Activated T-helper 1 cell treated with anti-CD3 and anti-CD28 coated beads, Interleukin-2, amount 50 U/mL, for 16 hours (primary cell): ENCODE measurements around the gene CDK1.

Experiments used
- DNase-seq, 2 donors: peaks; one replicate each; pipeline ENCODE4 v3.0.0-alpha.2; 2020; ENCODE audit warnings: low read depth in 1 of 2, low spot score in 1 of 2

CDK1 gene

DNA sequence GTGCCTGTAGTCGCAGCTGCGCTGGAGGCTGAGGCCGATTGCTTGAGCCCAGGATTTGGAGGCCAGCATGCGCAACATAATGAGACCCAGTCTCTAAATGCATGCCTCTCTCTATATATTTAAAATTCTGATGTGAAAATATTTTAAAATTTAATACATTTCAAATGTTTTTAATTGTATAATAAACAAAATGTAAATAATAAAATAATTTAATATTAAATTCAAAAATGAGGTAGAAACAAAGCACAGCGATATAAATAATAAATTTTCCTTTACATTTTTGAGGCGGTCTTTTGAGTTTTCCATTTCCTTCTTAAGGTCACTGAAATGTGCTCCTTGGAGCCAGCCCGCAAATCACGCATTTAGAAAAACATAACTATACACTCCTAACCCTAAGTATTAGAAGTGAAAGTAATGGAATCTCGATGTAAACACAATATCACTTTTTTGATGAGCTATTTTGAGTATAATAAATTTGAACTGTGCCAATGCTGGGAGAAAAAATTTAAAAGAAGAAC is 523 bp upstream of the CDK1 start:
- DNase-seq: no peak

DNA sequence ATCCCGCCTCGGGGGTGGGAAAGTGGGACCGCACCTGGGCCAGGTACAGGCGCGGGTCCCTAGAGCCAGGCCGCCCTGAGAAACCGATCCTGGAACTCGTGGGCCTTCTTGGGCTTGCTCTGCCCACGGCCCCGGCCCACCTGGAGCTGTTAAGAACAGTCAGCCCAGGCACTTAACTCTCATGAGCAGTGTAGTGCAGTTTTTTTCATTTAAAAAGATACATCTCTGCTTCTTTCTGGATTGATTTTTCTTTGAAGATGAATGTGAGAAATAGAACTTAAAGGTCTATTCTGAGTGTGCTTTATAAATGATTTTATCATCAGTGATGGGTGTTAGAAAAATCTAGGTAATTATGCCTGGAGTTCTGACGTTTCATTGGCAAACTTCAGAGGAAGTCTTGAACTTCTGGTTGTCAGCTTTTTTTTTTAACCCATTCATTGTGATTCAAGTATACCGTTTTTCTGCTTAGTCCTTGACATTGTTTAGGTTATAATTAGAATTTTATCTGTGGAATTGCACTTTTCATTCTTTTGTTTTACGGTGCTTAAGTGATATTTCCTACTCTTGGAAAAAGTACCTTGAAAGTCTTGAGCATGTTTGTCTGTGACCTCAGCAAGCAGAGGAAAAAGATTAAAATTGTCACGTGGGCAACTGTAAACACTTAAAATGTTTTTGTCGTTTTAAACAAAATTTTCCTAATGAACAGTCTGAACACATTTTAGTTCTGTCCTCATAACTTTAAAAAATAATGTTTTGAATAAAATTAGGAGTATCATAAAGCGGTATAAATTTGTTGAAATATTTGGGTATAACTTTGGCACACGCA is 906 bp downstream of the CDK1 start:
- no peak for DNase-seq

DNA sequence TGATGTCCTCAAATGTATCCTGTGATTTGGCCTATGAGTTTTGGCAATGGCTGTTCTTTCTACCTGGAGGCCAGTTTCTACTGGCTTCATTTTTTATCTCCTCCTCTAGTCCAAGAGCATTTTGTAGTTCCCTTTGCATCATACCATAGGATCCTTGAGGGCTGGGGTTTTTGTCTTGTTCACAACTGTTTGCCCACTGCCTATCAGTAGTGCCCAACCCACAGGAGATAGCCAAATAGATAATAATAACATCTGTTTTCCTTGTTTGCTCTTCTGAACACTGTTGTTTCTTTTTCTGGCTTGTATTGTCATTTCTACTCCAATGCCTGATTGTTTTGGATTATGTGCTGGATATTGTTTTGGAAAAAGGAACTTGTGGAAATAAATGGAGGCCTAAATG is 3.4 kb downstream of the CDK1 start:
- DNase-seq: no peak

DNA sequence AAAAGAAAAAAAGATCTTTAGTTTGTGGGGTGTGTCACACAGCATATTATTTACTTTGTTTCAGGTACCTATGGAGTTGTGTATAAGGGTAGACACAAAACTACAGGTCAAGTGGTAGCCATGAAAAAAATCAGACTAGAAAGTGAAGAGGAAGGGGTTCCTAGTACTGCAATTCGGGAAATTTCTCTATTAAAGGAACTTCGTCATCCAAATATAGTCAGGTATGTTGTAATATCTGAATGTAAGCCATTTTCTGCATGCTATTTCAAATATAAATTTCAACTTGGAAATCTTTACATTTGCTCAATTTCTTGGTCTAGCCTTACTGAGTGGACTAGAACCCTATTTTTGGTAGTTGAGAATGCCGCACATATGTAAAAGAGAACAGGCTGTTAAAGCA is 6.4 kb downstream of the CDK1 start:
- DNase-seq: no peak

DNA sequence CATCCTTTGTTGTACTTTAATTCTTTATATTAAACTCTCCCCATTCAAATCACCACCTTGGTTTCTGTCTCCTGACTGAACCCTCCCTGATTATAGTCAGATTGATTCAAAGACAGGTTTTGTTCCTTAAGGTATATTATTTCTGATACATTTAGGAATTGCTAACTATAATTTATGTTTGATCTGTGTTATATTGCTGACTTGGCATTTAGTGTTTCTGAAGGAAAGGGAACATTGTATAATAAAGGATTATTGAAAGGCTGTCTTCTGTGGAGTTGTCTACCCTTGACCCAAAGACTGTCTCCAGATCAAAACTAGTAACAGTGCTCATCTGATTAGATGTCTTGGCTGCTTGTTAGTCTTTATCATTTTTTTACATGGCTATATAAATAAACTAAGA is 10.3 kb downstream of the CDK1 start:
- no peak for DNase-seq

DNA sequence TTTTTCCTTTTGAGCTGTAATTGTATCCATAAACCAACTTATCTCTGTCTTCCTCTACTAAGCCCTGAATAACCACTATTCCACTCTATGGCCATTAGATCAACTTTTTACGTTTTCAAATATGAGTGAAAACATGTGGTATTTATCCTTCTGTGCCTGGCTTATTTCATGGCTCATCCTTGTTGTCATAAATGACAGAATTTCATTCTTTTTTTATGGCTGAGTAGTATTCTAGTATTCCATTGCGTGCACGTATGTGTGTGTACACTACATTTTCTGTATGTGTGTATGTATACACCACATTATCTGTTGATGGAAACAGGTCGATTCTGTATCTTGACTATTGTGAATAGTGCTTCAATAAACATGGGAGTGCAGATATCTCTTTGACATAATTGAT is 11.1 kb downstream of the CDK1 start:
- DNase-seq: no peak

DNA sequence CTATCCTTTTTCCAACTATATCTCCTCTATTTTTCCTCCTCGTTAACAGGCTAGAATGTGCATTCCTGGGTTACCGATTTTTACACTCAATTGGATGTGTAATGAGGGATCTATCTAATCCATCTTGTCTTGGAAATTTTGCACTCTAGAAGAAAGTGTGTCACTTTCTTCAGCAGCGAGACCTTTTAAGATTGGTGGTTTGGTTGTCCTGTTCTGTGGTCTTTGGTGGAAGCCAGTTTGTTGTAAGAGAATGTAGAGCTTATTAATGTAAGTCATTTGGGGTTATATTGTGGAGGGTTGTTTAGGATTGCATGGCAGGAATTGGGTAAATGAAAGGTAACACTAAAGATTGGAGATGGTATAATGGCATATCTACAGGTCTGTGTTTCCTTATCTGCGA is 16.7 kb downstream of the CDK1 start:
- no peak for DNase-seq

DNA sequence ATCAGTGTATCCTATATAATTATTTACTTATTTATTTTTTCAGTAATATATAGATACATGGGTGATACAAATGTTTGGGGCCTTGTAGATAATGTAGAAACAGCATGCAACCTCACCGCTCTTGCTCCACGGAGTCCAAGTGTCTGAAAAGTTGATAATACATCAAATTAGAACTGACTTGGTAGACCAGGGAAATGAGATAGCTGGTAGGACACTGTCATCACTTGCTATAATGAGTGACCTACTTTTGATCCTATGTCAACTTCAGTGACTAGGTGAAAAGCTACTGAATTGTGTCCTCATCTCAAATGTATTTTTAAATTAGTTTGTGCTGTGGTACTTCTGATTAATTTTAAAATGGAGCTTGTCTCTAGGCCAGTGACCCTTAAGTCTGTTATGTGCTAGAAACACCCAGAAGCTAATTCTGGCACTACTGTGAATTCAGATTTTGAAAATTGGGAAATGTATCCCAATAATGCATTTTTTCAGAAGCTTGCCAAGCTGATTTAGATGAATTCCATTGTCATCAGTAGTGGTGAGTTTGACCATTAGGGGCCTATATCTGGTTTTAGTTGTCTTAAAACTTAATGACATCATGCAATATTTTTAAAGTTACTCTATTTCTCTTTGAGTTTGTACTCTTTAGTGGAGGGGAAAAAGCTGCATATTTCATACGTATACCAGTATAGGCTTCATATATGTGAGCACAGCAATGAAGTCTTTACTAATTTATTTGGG is 17.4 kb downstream of the CDK1 start:
- no peak for DNase-seq

DNA sequence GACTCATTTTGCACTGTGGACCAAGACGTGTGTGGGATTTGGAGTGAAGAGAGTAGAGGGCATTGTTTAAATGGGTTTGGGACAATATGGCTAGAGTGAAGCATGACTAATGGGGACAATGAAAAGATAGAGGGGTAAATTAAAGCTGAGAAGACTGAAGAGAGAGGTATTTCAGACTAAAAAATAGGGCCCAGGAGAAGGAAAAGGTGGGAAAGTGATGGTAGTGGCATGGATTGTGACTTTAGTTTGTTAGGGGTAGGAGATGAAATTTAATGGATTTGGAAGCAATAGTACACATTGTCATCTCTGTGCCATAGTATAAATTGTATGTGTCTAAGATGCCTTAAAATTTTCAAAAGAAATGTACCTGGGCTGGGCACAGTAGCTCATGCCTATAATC is 18.2 kb downstream of the CDK1 start:
- no peak for DNase-seq

DNA sequence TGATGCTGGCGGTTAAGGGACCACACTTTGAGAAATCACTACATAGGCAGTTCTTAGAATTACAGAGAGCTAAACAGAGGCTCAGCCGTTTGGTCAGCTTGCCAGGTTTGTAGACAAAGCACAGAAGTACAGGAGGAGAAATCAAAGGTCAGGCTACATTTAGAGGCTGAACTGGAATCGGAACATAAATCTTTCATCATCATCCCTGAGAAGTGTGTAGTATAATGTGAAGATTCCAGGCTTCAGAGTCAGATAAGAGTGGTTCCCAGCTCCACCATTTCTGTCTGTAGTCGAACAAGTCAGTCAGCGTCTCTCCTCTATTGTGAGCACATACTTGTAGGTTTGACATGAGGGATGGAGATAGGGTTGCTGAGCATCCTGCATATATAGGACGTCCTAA is 18.9 kb downstream of the CDK1 start:
- DNase-seq: no peak

DNA sequence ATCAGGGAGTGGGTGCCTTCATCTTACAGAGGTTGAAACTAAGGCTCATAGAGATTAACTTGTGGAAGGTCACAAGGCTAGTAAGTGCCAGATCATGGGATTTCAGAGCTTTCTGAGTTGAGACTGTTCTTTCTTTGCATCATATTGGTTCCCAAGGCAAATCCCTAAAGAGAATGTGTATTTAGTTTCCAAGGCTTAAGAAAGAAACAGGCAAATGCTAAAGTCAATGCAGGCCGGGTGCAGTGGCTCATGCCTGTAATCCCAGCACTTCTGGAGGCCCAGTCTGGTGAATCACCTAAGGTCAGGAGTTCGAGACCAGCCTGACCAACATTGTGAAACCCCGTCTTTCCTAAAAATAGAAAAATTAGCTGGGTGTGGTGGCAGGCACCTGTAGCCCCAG is 19.8 kb downstream of the CDK1 start:
- no peak for DNase-seq

DNA sequence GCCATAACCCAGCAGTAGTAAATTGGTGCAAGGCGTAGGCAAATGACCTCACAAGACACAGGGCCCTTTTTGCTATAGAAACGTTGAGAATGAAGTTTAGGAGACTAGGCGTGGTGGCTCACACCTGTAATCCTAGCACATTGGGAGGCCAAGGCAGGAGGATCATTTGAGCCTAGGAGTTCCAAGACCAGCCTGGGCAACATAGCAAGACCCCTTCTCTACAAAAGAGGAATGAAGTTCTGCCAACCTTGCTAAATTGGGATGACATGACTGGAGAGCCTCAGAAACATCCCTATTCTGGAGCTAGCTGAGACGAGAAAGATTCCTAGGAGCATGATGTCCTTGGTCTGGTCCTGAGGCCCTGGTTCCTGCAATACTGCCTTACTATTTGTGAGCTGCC is 20.6 kb downstream of the CDK1 start:
- no peak for DNase-seq

DNA sequence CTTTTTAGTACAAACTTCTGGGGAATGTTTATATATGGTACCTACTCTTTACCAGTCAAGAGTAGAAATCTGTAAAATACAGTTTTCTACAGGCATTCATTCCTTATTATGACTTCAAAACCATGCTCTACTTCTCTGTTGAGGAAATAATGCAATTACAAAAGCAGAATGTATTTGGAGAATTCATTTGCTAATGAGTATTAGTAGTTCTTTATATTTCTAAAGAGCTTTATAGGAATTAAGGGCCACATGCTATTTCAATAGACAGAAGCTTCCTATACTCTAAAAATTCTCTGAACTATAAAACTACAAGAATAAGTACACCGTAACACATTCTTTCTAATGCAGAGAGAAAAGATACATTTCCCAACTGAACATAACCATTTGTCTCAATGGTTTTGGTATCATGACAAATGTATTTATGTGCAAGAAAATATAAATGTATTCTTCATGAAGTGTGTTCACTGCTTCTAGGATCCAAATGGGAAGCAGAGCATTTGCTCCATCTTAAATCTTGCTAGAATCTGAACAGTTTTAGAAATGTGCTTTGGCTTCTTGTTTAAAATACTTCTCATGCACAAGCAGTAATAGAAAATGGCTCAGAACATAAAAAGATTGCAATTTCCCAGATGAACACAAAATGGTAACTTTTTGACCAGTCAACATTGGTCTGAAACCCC is 21.8 kb downstream of the CDK1 start:
- no peak for DNase-seq

DNA sequence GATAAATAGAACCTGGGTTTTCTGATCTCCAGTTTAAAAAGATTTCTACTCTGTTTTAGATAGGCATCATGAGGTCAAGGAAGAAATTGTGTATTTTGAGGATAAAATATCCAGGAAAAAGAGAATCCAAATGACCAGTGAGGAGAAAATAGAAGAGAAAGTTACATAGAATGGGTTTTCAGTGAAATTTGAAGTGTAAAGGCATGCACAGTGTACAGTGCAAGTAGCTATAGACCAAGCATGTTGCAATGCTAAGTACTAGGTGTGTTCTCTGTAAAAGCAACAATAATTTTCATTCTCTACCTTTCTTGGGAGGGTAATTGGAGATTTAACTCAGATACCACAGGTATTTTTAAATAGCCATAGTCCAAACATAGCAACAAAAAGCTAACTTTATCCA is 22.6 kb downstream of the CDK1 start:
- no peak for DNase-seq

DNA sequence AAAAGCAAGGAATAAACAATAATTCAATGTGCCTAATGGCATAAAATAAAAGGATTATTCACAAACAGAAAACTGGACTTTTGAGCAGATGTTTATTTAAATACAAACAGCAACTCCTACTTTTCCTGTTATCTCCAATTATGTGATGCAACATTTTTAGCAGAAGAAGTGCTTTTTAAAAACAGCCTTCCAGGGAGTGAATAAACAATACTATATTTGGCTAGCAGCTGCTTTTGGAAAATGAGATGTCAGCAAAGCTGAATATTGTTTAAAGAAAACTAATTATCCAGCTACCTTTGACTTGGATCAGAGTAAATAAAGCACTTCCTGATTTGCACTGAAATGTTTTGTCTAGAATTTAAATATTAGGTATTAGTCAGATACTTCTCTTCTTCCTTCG is 23.2 kb downstream of the CDK1 start:
- DNase-seq: no peak

DNA sequence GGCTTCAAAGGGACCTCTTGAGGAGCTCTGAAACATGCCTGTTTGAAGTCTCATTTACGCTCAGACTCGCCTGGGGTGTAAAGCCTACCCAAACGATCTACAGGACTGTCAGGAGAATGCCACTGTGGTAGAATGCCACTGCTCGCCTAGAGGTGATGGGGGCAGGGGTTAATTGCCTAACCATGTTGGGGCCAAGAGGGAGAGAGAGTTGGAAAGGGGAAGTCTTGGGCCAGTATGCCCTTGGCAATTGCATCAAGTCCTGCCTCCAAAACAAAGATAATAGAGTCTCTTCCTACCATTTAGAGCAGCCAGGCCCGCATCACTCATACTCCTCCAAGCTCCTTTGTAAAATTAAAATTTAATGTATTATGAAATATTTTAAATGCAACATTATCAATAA is 25.2 kb downstream of the CDK1 start:
- DNase-seq: no peak

DNA sequence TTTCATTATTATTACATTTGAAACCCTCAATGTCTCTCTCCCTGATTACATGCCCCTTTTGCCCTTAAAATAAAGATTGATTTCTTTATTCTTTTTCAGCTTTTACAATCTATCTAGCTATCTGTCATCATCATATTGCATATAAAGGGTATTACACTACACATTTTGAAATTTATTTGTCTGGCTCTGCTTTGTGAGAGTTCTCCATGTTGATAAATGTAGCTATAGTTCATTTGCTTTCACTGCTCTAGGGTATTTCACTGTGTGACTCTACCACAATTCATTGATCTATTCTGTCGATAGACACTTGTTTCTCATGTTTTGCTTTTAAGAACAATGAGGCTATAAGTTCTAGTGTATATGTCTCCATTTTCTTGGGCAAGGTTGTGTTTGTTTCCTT is 25.6 kb downstream of the CDK1 start:
- no peak for DNase-seq

DNA sequence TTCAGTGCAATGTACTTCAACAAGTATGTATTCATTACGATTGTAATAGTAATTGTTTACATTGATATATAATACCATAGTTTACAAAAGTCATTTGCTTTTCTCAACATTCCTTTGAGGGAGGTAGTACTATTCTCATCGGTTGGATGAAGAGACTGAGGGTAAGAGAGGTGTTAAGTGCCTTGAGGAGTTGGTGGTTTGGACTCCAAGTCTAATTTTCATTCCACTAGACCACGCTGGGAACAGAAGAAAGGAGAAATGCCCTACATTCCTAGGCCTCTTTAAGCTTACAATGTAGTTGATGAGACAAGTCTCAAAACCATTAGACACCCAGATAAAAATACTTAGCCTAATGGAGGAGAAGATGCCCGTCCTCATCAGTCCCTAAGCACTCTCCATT is 28.6 kb downstream of the CDK1 start:
- no peak for DNase-seq

DNA sequence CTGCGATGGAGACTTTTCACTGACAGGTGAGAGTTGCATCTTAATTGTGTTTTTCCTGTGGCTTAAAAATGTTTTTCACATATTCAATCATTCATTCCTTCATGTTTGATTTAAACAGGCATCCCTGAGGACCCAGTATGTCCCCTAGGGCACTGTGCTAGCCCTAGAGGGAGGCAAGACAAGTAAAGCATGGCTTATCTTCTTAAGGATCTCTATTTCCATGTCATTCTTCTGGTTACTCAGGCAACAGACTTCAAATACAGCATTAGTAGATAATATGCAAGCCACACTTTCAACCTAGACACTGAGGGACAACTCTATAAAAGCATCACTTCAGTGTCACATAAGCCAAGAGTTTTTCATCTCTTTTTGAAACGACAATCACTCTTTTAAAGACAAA is 29.2 kb downstream of the CDK1 start:
- no peak for DNase-seq

DNA sequence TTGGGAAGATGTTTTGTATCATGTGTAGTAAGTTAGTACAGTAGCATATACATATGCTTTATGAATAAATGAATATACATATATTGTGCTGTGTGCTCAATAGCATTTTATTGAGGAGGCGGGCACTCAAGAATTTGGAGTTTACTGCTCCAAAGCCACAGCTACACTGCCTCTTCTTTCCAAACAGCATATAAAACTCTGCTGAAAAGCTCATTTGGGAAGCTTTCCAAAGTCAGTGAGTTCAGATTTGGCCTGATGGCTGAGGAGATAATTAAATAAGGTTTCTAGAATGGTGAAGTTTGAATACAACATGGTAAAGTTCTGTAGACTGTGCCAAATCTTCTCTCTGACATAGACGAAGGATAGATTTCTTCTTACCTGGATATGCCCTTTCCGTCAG is 29.8 kb downstream of the CDK1 start:
- DNase-seq: no peak

DNA sequence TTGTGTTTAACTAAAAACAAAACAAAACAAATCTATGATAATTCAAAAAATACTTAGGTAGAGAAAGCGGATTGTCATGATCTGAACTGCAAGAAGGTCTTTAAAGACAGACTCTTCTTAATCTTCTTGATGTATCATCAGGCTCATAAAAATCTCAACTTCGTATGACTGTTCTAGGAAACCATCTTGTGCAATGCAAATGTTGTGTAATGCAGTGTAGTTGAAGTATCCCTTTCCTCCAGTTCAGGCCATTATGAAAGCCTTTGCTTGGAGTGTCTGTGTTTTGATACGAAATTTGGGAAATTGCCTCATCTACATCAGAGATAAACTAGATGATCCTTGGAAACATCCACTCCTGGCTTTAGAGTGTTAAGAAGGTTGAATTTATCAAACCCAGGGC is 30.9 kb downstream of the CDK1 start:
- DNase-seq: no peak
